ENCODE results near the gene RHOA.

DNA sequence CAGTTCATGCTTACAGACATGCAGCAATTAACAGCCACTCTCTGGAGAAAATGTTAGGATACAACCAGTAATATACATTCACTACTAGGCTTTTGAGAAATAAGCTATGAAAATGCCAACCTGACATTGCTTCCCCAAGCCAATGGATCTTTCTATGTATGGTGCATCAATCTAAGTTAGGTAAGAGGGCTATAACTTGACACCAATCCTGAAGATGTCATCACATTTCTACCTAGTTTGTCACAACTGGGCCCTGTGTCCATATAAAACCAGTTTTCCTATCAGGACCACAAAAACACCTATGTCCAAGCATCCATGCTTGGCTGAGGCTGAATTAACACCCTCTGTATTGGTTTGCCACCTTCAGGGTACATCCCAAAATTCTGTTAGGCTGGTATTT lies 39.8 kb downstream of the RHOA start:
- TF ChIP-seq, protein P1, sequence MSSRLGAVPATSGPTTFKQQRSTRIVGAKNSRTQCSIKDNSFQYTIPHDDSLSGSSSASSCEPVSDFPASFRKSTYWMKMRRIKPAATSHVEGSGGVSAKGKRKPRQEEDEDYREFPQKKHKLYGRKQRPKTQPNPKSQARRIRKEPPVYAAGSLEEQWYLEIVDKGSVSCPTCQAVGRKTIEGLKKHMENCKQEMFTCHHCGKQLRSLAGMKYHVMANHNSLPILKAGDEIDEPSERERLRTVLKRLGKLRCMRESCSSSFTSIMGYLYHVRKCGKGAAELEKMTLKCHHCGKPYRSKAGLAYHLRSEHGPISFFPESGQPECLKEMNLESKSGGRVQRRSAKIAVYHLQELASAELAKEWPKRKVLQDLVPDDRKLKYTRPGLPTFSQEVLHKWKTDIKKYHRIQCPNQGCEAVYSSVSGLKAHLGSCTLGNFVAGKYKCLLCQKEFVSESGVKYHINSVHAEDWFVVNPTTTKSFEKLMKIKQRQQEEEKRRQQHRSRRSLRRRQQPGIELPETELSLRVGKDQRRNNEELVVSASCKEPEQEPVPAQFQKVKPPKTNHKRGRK (CRISPR knock-in tag; IDR thresholded peaks at IDR 0.05) = no peak
- TF ChIP-seq ZNF350 (CRISPR knock-in tag; IDR thresholded peaks at IDR 0.05; ENCODE audit: borderline replicate concordance, low read depth) = no peak
- TF ChIP-seq, protein P2, sequence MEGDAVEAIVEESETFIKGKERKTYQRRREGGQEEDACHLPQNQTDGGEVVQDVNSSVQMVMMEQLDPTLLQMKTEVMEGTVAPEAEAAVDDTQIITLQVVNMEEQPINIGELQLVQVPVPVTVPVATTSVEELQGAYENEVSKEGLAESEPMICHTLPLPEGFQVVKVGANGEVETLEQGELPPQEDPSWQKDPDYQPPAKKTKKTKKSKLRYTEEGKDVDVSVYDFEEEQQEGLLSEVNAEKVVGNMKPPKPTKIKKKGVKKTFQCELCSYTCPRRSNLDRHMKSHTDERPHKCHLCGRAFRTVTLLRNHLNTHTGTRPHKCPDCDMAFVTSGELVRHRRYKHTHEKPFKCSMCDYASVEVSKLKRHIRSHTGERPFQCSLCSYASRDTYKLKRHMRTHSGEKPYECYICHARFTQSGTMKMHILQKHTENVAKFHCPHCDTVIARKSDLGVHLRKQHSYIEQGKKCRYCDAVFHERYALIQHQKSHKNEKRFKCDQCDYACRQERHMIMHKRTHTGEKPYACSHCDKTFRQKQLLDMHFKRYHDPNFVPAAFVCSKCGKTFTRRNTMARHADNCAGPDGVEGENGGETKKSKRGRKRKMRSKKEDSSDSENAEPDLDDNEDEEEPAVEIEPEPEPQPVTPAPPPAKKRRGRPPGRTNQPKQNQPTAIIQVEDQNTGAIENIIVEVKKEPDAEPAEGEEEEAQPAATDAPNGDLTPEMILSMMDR (CRISPR knock-in tag; IDR thresholded peaks at IDR 0.05) = no peak
- no peak for TF ChIP-seq NFYB (CRISPR knock-in tag; IDR thresholded peaks at IDR 0.05)
- TF ChIP-seq ARNTL (CRISPR knock-in tag; IDR thresholded peaks at IDR 0.05) = no peak
